Activated naive CD8-positive, alpha-beta T cell treated with anti-CD3 and anti-CD28 coated beads, Interleukin-2, amount 10 ng/mL, durations not matched to agents 7 days and 5 days (primary cell): ENCODE measurements around the gene MARVELD2. TPM values are rescaled to one million over a fixed set of nuclear protein-coding genes. Genes with fewer than 3 reads are reported as not detected.
"Not testable (repeated sequence)": the region's sequence is repeated elsewhere in the genome, so short reads cannot be mapped to it uniquely, and the experiment has no call there.

Source experiments
- ATAC-seq: fragments of 150-1000 bp; cut with Tn5 transposase; one replicate; pipeline ENCODE4 v1.10.0; 2021; ENCODE audit warnings: low read depth, moderate library complexity
- POLR2A ChIA-PET: fragments of 350-600 bp; sonication (Branson Sonifier 250); formaldehyde crosslinking; loops from one replicate; lab custom pipeline; 2021; ENCODE audit warnings: antibody characterized with exemption; lab: Charles Lee
- DNase-seq: peaks from one replicate; pipeline ENCODE4 v3.0.0; 2021
- H3K27ac Mint-ChIP-seq: one replicate; pipeline ENCODE4 v1.8.0; 2022; ENCODE audit warnings: mild to moderate bottlenecking, mixed read lengths
- H3K27me3 Mint-ChIP-seq: one replicate; pipeline ENCODE4 v1.8.0; 2022; ENCODE audit warnings: mild to moderate bottlenecking, moderate library complexity, mixed read lengths
- H3K36me3 Mint-ChIP-seq: one replicate; pipeline ENCODE4 v1.8.0; 2021; ENCODE audit warnings: mild to moderate bottlenecking, mixed read lengths
- H3K4me1 Mint-ChIP-seq: one replicate; pipeline ENCODE4 v1.8.0; 2021; ENCODE audit warnings: mixed read lengths
- H3K4me3 Mint-ChIP-seq: one replicate; pipeline ENCODE4 v1.8.0; 2022; ENCODE audit warnings: mild to moderate bottlenecking, moderate library complexity, mixed read lengths
- H3K9me3 Mint-ChIP-seq: one replicate; pipeline ENCODE4 v1.8.0; 2021; ENCODE audit warnings: mixed read lengths
- total RNA-seq, 2 experiments: library from RNA; stranded (reverse); gene quantifications; one replicate each; pipeline ENCODE4 v1.2.3, GENCODE V29; 2021

The MARVELD2 gene
- total RNA-seq, 2 experiments from 2014 or later: 0.42 to 0.43 TPM

DNA sequence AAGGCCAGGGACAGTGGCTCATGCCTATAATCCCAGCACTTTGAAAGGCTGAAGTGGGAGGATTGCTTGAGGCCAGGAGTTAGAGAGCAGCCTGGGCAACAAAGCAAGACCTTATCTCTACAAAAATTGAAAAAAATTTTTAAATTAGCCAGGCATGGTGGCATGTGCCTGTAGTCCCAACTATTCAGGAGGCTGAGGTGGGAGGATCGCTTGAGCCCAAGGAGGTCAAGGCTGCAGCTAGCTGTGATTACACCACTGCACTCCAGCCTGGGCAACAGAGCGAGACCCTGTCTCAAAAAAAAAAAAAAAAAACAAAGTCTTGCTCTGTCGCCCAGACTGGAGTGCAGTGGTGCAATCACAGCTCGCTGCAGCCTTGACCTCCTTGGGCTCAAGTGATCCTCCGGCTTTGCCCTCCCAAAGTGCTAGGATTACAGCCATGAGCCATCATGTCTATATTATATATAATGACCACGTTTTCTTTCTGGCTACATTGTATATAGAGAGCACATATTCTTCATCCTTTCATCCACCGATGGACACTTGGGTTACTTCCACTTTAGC, 40.6 kb downstream of the MARVELD2 start:
- POLR2A ChIA-PET, H3K4me3 Mint-ChIP-seq, H3K36me3 Mint-ChIP-seq, H3K27me3 Mint-ChIP-seq, ATAC-seq, H3K9me3 Mint-ChIP-seq, H3K27ac Mint-ChIP-seq, DNase-seq, H3K4me1 Mint-ChIP-seq: not testable (repeated sequence)

DNA sequence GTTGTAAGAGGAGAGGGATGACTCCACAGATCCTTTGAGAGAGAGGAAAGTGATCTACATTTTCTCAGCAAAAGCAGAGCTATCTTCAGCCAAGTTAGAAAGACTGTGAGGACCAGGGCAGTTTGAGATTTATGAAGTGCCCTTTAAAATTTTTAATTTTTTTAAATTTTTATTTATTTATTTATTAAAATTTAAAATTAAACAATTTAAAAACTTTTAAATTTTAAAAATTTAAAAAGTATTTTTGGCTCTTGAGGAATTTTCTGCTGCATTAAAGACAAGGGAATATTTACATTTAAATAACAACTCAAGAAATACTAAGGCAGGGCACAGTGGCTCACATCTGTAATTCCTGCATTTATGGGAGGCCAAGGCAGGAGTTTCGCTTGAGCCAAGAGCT, 47.3 kb downstream of the MARVELD2 start:
- POLR2A ChIA-PET: no interaction called here
- peaks cover 2% of the 10 kb centered on the region for H3K27me3 Mint-ChIP-seq
- H3K4me1 Mint-ChIP-seq: no peaks in the 10 kb centered on the region
- peaks cover 1% of the 10 kb centered on the region for H3K9me3 Mint-ChIP-seq
- ATAC-seq (no peak), DNase-seq (no peak)
- no peak overlapping the region for H3K27ac Mint-ChIP-seq
- no peaks in the 10 kb centered on the region for H3K36me3 Mint-ChIP-seq
- no peak overlapping the region for H3K4me3 Mint-ChIP-seq

DNA sequence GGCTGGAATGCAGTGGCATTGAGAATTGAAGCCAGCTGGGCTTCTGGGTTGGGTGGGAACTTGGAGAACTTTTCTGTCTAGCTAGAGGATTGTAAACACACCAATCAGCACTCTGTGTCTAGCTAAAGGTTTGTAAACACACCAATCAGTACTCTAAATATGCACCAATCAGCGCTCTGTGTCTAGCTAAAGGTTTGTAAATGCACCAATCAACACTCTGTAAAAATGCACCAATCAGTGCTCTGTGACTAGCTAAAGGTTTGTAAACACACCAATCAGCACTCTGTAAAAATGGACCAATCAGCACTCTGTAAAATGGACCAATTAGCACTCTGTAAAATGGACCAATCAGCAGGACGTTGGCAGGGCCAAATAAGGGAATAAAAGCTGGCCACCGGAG, 51.5 kb downstream of the MARVELD2 start:
- H3K27ac Mint-ChIP-seq, POLR2A ChIA-PET, ATAC-seq, DNase-seq, H3K27me3 Mint-ChIP-seq, H3K4me1 Mint-ChIP-seq, H3K36me3 Mint-ChIP-seq, H3K9me3 Mint-ChIP-seq, H3K4me3 Mint-ChIP-seq: not testable (repeated sequence)

DNA sequence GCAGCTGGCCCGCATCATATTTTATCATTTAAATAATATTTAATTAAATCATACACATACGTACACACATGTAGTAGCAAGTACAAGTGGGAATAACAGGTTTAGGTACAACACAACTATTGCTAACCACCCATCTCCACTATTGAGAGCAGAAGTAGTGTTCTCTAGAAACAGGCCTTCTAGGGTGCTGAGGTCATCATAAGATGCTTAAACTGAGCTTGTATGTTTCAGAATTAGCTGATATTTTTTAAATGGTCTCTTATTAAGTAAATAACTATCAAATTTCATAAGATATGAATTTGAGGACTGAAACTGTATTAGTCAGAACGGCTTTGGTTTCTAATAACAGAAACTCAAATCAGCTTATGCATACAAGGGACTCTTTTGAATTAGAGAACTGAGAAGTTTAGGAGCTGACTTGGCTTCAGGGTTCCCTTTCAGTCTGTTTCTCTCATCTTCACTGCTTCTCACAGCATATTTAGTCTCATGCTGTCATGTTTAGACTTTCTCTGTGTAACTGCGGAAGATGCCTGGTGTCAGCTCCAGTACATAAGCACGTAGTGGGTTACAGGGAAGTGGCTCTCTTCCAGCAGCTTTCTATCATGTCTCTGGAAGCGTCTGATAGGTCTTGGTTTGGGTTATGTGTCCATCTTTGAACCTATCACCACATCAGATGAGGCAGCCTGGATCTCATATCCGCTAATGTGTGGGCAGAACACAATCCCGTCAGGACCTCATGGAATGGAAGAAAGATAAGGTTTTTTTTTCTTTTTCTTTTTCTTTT, 52.7 kb downstream of the MARVELD2 start:
- Mint-ChIP-seq H3K4me1 (no peaks in the 10 kb centered on the region), H3K9me3 (no peaks in the 10 kb centered on the region), H3K27ac (no peak overlapping the region), H3K4me3 (no peak overlapping the region), H3K27me3 (no peaks in the 10 kb centered on the region), H3K36me3 (no peaks in the 10 kb centered on the region)
- ATAC-seq (no peak), DNase-seq (no peak)
- POLR2A ChIA-PET: no interaction called here

DNA sequence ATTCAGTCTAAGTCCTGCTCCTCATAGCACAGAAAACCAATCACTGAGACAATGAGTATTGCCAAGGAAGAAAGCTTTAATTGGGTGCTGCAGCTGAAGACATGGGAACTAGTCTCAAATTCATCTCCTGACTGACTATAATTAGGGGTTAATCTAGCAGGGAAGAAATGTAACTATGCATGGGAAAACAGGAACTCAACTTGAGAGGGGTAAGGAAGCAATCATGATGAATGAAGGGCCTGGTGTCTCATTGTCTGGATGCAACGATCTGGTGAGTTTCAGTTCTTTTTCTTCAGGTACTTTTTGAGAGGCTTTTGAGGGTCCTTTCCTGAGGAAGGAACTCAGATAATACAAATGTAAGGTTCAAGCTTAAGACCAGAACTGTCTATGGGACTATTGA, 53.7 kb downstream of the MARVELD2 start:
- H3K27me3 Mint-ChIP-seq: no peaks in the 10 kb centered on the region
- no peak for ATAC-seq
- H3K4me1 Mint-ChIP-seq: no peaks in the 10 kb centered on the region
- POLR2A ChIA-PET: no interaction called here
- no peak for DNase-seq
- H3K9me3 Mint-ChIP-seq: no peaks in the 10 kb centered on the region
- H3K4me3 Mint-ChIP-seq: no peak overlapping the region
- no peaks in the 10 kb centered on the region for H3K36me3 Mint-ChIP-seq
- H3K27ac Mint-ChIP-seq: no peak overlapping the region

DNA sequence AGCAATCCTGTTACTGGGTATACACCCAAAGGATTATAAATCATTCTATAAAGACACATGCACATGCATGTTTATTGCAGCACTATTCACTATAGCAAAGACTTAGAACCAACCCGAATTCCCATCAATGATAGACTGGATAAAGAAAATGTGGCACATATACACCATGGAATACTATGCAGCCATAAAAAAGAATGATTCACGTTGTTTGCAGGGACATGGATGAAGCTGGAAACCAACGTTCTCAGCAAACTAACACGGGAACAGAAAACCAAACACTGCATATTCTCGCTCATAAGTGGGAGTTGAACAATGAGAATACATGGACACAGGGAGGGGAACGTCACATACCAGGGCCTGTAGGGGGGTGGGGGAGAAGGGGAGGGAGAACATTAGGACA, 56.6 kb downstream of the MARVELD2 start:
- H3K36me3 Mint-ChIP-seq, H3K27me3 Mint-ChIP-seq, DNase-seq, H3K9me3 Mint-ChIP-seq, H3K4me1 Mint-ChIP-seq, POLR2A ChIA-PET, ATAC-seq, H3K4me3 Mint-ChIP-seq, H3K27ac Mint-ChIP-seq: not testable (repeated sequence)

DNA sequence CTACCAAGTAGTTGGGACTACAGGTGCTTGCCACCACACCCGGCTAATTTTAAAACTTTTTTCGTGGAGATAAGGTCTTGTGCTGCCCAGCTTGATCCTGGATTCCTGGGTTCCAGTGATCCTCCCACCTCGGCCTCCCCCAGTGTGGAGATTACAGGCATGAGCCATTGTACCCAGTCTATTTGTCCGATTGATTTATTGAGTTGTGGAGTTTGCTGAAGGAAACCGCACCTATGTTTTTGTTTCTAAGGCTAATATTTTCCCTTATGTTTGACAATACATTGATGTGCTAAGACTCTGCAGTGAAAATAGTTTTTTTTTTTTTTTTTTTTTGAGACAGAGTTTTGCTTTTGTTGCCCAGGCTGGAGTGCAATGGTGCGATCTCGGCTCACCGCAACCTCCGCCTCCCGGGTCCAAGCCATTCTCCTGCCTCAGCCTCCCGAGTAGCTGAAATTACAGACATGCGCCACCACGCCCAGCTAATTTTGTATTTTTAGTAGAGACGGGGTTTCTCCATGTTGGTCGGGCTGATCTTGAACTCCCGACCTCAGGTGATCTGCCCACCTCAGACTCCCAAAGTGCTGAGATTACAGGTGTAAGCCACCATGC, 57.7 kb downstream of the MARVELD2 start:
- H3K4me1 Mint-ChIP-seq, H3K27ac Mint-ChIP-seq, ATAC-seq, H3K27me3 Mint-ChIP-seq, H3K36me3 Mint-ChIP-seq, DNase-seq, POLR2A ChIA-PET, H3K4me3 Mint-ChIP-seq, H3K9me3 Mint-ChIP-seq: not testable (repeated sequence)

DNA sequence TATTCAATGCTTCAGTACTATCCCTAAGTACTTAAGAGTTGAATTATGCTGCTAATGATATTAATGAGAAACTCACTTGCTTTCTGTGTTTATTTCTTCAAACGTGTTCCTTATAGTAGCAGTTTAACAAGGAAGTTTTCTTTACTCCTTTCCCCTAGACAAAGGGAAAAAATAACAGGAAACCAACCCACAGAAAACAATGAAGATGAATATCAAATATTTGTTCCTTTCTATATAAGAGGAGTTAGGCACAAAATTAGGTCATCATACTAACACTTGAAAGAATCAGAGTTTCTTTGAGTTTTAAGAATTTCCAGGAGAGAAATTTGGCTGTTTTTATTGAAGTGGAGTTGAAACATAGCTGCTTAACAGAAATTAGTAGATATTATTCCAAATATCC, 62.3 kb downstream of the MARVELD2 start:
- Mint-ChIP-seq H3K4me1 (peaks cover 1% of the 10 kb centered on the region), H3K36me3 (no peaks in the 10 kb centered on the region), H3K9me3 (no peaks in the 10 kb centered on the region), H3K27ac (no peak overlapping the region), H3K4me3 (no peak overlapping the region), H3K27me3 (no peaks in the 10 kb centered on the region)
- POLR2A ChIA-PET: no interaction called here
- no peak for DNase-seq
- no peak for ATAC-seq

DNA sequence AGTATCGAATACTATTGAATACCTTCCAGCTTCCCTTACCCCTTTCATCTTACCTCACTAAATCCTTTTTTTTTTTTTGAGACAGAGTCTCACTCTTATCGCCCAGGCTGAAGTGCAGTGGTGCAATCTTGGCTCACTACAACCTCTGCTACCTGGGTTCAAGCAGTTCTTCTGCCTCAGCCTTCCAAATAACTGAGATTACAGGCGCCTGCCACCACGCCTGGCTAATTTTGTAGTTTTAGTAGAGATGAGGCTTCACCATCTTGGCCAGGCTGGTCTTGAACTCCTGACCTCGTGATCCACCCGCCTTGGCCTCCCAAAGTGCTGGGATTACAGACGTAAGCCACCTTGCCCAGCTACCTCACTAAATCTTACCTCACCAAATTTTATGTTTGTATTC, 63.4 kb downstream of the MARVELD2 start:
- ATAC-seq, H3K27ac Mint-ChIP-seq, H3K4me1 Mint-ChIP-seq, H3K36me3 Mint-ChIP-seq, POLR2A ChIA-PET, H3K4me3 Mint-ChIP-seq, H3K27me3 Mint-ChIP-seq, DNase-seq, H3K9me3 Mint-ChIP-seq: not testable (repeated sequence)

DNA sequence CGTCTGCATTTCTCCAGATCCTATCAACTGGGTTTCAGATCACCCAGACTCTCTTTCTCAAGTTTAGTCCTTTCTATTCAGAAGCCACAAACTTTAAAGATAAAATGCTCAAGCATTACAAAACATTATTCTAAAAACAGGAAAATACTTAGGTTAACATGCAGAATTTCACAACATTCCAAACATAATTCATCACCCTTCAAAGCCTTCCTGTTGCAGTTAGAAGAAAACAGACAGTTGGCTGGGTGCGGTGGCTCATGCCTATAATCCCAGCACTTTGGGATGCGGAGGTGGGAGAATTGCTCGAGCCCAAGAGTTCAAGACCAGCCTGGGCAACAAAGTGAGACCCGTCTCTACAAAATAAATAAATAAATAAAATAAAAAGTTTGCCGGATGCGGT, 70.0 kb downstream of the MARVELD2 start:
- no peaks in the 10 kb centered on the region for H3K36me3 Mint-ChIP-seq
- H3K27ac Mint-ChIP-seq: no peak overlapping the region
- H3K4me1 Mint-ChIP-seq: no peaks in the 10 kb centered on the region
- POLR2A ChIA-PET: no interaction called here
- H3K9me3 Mint-ChIP-seq: no peaks in the 10 kb centered on the region
- no peak overlapping the region for H3K4me3 Mint-ChIP-seq
- DNase-seq (no peak), ATAC-seq (no peak)
- H3K27me3 Mint-ChIP-seq: peaks cover 28% of the 10 kb centered on the region

DNA sequence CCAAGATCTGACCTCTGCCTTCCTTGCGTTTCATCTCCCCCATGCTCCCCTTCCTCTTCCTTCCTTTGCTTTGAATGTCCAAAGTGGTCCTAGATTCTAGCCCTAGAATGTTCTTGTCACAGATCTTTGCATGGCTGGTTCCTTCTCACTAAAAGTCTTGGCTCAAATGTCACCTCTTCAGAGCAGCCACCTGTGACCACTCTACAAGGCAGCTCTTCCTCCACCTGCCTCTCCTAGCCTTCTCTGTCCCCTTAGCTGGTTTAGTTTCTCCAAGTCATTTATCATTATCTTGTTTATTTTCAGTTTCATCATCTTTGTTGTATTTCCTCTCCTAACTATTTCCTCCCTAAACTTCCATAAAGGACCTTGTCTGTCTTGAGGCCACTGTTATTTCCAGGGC, 70.6 kb downstream of the MARVELD2 start:
- POLR2A ChIA-PET: no interaction called here
- Mint-ChIP-seq H3K4me3 (no peak overlapping the region), H3K4me1 (no peaks in the 10 kb centered on the region), H3K27me3 (peaks cover 32% of the 10 kb centered on the region), H3K36me3 (no peaks in the 10 kb centered on the region), H3K9me3 (no peaks in the 10 kb centered on the region), H3K27ac (no peak overlapping the region)
- ATAC-seq (no peak), DNase-seq (no peak)

DNA sequence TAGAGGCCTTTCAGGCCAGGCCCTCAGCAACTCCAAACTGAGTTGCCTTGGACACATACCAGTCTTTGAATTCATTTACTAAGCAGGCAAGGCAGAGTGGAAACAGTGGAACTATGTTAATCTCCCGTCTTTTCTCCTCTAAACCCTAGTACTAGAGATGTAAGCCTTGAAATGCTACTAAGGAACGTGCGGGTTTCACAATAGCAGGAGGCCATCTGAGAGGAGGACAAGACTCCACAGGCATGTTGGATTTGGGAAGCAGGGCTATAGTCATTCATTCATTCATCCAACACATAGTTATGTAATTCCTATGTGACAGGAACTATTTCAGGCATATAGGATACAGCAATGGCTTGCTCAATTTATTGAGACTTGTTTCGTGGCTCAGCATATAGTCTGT, 74.3 kb downstream of the MARVELD2 start:
- Mint-ChIP-seq H3K4me3 (no peak overlapping the region), H3K27ac (no peak overlapping the region), H3K27me3 (peaks cover 59% of the 10 kb centered on the region), H3K36me3 (no peaks in the 10 kb centered on the region), H3K9me3 (no peaks in the 10 kb centered on the region), H3K4me1 (peaks cover 6% of the 10 kb centered on the region)
- DNase-seq (no peak), ATAC-seq (no peak)
- POLR2A ChIA-PET: no interaction called here

DNA sequence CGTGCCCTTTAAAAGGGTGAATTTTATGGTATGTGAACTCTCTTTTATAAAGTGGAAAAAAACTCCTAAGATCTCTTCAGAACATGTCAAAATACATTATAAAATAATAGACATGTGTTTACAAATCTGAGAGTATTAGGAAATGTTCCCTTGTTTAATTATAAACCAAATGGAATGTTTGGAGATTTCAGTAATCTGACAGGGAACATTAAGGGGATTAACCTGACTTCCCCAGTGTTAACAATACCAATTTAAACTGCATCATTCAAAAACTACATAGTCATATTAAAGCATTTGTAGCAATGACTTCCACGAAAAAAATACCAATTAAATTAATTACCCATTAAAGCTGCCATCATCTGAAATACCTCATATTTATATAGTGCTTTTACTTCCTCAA, 76.1 kb downstream of the MARVELD2 start:
- Mint-ChIP-seq H3K36me3 (no peaks in the 10 kb centered on the region), H3K4me3 (no peak overlapping the region), H3K9me3 (no peaks in the 10 kb centered on the region), H3K27me3 (peaks cover 70% of the 10 kb centered on the region), H3K4me1 (peaks cover 6% of the 10 kb centered on the region), H3K27ac (no peak overlapping the region)
- no peak for ATAC-seq
- no peak for DNase-seq
- POLR2A ChIA-PET: no interaction called here

DNA sequence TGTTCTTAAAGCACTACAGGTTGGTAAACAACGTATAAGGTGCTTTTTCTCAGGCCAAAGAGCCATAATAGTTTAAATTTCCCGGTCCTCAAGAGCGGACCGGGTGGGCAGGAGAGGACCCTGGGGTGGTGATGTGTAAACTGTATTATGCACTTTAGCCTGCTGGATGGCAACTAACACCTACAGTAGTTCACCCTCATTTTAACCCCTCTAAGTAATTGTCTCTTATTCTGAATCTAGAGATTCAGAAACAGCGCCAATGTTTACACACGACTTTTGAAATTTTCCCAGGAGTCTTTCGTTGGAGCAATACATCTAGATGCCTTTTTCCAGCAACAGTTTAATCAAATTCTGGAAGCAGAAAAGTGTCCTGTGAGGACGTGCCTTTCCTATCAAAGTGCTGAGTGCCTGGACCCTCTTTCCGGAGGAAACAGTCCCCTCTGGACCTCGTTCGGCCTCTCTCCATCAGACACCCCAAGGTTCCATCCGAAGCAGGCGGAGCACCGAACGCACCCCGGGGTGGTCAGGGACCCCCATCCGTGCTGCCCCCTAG, 77.0 kb downstream of the MARVELD2 start:
- no peaks in the 10 kb centered on the region for H3K36me3 Mint-ChIP-seq
- H3K27ac Mint-ChIP-seq: no peak overlapping the region
- peaks cover 68% of the 10 kb centered on the region for H3K27me3 Mint-ChIP-seq
- ATAC-seq: no peak
- POLR2A ChIA-PET: no interaction called here
- no peaks in the 10 kb centered on the region for H3K9me3 Mint-ChIP-seq
- no peak for DNase-seq
- peak overlapping the region; percentile 79 for H3K4me3 Mint-ChIP-seq
- peaks cover 6% of the 10 kb centered on the region for H3K4me1 Mint-ChIP-seq
